D721Med (cell line): Measurements from ENCODE around the gene KCNJ10.

Experiments
- DNase-seq: peaks from one replicate; pipeline ENCODE4 v3.0.0; 2011; ENCODE audit warnings: low spot score; ENCODE audit not compliant: insufficient read length
- FAIRE-seq: peaks from 2 replicates; lab custom pipeline; 2011; peaks lifted over from hg19 to GRCh38; lab: Jason Lieb, UNC
- CTCF ChIP-seq: IDR thresholded peaks from 2 replicates; pipeline ENCODE4 v1.5.1; 2012; ENCODE audit warnings: mild to moderate bottlenecking, control low read depth; ENCODE audit not compliant: insufficient read depth; ENCODE audit errors: missing control alignments

The KCNJ10 gene

GRCh38 chr1:160093624-160094290 lies 23.8 kb upstream of the KCNJ10 start:
- TF ChIP-seq CTCF, result no peak
- FAIRE-seq, result no peak
- DNase-seq, result no peak

- FAIRE-seq, result no peak
- DNase-seq, result no peak
- no peak for TF ChIP-seq CTCF
Measured at GRCh38 chr1:160093069-160093395, 23.1 kb upstream of the KCNJ10 start.

GRCh38 chr1:160092366-160093068 lies 22.6 kb upstream of the KCNJ10 start:
- FAIRE-seq, result no peak
- no peak for TF ChIP-seq CTCF
- no peak for DNase-seq

GRCh38 chr1:160091666-160092223 lies 21.8 kb upstream of the KCNJ10 start:
- no peak for FAIRE-seq
- DNase-seq, result no peak
- no peak for TF ChIP-seq CTCF

GRCh38 chr1:160090760-160091159 lies 20.8 kb upstream of the KCNJ10 start:
- no peak for DNase-seq
- no peak for TF ChIP-seq CTCF
- FAIRE-seq, result no peak

- DNase-seq (no peak), FAIRE-seq (no peak)
- no peak for TF ChIP-seq CTCF
Measured at GRCh38 chr1:160089883-160090282, 19.9 kb upstream of the KCNJ10 start.

- no peak for FAIRE-seq
- TF ChIP-seq CTCF, result no peak
- DNase-seq, result no peak
Measured at GRCh38 chr1:160087118-160087662, 17.2 kb upstream of the KCNJ10 start.
